Activated CD4-positive, CD25-positive, alpha-beta regulatory T cell treated with anti-CD3 and anti-CD28 coated beads, Interleukin-2, amount 50 U/mL, for 72 hours (primary cell): ENCODE data around the gene AKT1.
"Not testable (repeated sequence)": the region's sequence is repeated elsewhere in the genome, so short reads cannot be mapped to it uniquely, and the experiment has no call there.

Source experiments
- DNase-seq: peaks from one replicate; pipeline ENCODE4 v3.0.0; 2021

Gene AKT1

DNA sequence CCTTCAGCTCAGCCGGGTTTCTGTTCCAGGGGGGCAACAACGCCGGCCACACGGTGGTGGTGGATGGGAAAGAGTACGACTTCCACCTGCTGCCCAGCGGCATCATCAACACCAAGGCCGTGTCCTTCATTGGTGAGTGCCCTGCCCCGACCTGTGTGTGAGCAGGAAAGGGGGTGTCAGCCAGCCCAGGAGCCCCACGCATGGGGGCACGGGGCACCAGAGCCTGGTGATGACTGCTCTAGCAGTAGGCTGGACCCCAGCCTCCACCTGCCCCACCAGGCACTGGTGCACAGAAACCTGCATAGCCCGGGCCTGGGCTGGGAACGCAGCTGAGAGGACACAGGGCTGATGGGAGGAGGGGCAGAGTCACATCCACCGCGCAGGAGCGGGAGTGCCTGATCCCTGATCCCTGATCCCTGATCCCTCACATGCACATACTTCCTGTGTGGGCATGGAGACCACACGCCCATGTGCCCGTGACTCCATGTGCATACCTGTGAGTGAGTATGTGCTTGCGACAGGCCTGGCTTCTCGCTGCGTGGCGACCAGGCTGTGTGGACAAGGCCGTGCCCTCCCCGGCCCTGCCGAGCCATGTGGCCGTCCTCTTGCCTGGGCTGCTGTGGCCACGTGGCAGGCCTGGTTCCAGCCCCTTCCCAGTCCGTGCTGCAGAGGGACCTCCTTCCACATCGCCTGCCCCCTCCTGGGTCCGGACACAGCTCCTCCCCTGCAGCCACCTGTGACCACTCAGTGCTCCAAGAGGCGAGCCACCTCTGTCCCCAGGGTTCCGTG, 60.4 kb downstream of the AKT1 start:
- no peak for DNase-seq

DNA sequence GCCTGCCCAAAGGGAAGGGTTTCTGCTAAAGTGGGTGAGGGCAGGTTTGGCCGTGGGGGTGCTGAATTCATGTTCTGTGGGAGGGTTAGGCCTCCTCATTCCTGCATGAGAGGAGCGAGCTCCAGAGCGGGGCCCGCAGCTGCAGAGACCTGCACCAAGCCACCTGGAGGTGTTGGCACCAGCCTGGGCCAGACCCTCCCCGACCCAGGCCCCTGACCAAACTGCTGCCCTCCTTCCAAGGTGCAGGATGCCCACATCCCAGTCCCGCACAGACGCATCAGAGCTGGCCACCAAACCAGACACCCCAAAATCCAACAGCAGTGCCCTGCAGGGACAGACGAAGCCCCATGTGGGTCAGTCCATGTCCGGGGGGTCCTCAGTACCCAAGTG, 61.0 kb downstream of the AKT1 start:
- DNase-seq = no peak

DNA sequence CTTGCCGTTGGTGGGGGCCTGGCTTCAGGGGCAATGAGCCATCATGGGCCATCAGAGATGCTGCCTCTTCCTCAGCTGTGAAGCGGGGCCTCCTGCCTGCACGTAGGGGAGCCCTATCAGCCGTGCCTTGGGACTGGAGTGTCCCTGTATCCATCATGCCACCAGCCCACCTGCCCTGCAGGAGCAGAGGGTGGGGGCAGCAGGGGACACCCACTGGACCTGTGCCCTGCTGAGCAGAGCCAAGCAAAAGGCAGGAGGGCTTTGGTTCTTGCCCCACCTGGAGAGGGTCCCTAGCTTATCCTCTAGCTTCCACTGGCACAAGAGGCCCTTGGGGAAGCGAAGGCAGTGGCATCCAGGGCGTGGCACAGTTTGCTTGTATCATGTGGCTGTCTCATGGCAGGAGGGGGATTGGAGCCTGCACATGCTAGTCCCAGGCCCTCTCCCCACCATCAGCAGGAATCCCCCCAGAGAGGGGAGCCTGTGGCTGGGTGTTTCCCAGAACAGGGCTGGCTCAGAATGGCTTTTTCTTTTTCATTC, 61.4 kb downstream of the AKT1 start:
- no peak for DNase-seq

DNA sequence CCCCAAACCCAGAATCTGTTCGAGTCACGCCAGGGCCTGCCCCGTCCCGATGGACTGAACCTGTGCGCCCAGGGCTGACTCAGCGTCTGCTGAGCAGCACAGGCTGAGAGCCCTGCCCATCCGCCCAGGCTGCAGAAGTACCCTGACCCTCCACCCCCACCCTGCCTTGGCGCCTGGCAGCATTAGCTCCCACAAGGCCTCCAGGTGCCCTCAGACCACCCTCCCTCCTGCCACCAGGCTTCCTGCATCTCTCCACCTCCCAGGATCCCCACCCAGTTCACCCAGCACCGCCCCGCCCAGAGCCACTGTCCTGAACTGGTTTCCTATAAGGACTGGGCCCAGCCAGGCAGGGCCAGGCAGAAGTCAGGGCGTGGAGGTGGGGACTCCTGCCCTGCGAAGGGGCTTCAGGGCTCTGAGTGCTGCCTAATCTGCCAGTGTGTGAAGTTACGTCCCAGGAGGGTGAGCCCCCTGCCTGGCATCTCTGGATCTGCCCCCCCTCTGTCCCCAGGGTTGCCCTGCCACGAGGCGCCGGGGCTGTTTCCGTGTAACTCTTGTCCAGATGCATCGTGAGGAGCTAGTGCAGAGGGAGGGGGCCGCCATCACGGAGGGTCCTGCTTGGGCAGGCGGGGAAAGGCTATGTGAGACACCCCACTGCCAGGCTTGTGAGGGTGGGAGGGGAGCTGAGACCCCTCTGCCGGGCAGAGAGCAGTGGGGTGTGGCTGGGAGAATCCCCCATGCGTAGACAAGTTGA, 62.4 kb downstream of the AKT1 start:
- DNase-seq = no peak

DNA sequence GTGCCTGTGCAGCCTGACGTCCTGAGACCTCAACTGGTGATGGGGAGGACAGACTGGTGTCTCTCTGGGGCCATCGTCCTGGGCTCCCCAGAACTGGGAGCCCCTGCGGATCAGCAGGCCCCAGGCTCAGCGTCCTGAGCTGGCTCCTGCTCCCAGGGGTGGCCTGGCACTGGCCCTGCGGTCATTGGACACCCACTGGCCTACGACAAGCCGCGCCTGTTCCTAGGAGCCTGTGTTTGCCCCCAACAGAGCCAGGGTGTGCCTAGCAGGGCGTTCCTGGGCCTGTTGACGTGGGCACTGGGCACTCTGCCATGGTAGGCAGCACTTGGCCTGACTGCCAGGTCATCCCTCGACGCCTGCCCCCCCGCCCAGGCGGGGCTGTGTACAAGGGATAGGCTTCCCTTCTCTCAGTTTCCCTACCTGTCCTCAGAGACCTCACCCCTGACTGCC, 63.2 kb downstream of the AKT1 start:
- DNase-seq = no peak

DNA sequence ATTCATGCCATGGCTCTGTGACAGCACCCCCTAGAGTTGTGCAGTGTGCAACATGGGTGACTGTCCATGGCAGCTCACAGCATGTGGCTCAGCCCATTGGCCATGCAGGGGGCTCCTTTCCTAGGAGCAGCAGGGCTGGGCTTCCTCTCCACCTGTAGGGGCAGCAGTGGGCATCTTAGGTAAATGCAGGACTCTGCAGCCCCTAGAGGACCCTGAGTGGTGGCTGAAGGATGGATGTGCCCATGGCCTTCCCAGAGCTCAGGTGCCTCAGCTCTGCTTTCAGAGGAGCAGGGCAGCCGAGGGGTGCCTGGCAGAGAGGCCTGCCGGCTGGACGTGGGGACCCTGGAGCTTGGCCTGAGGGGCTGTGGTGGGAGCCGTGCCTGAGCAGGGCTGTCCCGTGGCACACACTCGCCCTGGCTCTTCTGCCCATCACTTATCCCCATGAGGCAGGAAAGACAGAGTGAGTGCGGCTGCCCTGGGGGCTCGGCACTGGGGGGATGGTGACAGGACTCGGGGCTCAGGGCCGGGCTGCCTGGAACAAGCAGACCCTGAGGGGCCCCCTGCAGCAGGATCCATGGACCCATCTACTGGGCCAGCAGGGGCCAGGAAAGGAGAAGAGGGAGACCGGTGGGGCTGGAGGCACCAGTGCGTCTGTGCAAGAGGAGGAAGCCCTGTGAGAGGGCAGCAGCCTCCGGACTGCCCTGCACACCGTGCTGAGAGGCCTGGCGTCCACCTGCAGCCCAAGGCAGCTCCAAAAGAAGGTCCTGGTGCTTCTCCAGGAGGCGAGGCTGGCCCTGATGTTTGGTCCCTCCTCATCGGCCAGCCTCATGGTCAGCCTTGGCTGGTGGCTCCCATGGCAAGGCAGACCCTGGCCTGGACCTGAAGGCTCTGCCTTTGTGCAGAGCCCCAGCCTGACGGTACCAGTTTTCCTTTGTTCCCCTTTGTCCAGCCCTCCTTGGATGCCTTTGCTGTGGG, 63.9 kb downstream of the AKT1 start:
- no peak for DNase-seq

DNA sequence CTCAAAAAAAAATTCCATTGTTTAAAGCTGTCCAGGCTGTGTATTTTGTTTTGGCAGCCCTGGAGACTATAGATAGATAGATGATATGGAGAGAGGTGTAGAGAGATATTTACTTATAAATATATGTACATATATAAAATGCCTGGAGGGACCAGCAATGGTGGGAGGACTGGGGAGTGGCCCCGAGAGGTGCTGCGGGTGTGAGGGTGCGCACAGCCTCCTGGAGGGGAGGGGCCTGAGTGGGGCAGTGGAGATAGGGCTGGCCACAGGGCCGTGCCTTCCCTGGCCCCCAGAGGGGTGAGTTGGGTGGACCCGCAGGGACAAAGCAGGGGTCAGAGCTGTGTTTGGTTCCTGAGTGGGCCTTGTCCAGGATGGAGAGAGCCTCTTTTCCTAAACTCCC, 65.1 kb downstream of the AKT1 start:
- DNase-seq = no peak

DNA sequence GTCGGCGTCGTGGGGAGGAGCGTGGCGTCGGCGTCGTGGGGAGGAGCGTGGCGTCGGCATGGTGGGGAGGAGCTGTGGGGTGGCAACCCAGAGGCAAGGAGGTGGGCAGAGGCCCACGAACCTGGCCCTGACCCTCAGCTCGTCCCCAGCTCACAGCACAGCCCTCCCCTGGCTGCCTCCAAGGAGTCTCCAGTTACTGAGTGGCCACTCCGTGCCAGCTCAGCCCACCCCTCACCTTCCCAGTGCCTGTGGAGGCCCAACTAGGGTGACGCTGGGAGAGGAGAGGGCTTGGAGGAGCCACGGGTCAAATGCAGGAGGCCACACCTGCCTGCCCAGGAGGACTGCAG, 65.7 kb downstream of the AKT1 start:
- no peak for DNase-seq

DNA sequence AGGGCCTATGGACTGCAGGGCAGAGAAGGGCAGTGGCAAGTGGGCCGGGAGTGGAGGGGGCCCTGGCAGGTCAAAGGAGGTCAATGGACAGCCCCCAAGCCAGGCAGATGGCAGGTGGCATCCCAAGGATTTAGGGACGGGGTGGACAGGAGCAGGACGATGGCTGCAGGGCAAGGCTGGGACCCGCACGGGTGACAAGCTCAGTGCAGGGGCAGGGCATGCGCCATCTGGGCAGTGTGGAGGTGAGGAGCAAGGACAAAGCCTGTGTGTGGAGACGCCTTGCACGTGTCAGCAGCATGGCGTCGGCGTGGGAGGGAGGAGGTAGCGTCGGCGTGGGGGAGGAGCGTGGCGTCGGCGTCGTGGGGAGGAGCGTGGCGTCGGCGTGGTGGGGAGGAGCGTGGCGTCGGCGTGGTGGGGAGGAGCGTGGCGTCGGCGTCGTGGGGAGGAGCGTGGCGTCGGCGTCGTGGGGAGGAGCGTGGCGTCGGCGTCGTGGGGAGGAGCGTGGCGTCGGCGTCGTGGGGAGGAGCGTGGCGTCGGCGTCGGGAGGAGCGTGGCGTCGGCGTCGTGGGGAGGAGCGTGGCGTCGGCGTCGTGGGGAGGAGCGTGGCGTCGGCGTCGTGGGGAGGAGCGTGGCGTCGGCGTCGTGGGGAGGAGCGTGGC, 66.2 kb downstream of the AKT1 start:
- DNase-seq = not testable (repeated sequence)

DNA sequence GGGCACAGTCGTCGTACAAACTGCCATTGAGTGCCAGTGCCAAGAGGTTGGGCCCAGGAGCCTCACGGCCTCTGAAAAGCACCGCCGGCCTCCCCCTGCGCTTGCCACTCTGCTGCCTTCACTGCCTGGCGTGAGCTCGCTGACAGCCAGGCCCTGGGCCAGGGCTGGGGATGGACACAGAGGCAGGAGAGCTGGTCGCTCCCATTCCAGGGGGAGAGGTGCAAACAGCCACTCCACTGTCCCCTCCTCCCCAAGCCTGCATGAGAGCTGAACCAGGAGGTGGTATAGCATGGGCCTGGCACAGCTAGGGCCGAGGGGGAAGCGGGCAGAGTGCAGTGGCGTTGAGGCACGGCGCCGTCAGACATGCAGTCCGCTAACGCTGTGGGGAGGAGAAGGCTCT, 66.9 kb downstream of the AKT1 start:
- DNase-seq = no peak

DNA sequence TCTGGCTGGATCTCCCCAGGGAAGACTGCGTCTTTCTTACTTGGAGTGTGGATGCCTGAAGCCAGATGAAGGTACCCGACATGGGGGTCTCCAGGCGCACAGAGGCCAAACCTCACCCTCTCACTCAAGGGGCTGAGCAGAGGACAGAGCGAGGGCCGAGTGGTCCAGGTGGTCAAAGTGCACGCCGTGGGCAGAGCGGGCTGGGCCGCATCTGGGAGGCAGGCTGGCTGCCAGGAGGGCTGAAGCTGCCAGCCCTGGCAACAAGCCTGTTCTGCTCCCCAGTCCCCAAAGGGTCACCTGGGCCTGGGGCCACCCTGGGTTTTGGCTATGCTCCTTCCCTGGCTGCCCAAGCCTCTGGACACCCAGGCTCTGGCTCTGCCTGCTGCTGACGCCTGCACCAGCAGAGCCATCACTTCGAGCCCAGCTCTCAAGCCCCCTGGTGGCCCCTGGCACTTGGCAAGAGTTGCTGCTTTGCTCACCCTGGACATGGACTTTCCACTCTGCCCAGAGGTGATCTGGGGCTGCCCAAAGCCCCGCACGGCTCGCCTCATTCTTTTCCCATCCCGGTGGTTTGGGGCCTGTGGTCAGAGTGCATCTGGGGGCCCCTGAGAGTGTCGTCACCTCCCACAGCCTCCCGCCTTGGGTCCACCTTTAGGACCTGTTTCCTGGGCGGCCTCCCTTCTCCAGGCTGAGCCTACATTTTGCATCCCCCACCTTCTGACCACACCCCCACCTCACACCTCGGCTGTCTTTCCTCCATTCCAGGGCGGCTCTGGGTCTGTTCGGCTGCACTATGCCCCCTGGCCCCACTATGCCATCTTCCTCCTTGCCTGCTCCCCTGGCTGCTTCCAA, 68.7 kb downstream of the AKT1 start:
- no peak for DNase-seq

DNA sequence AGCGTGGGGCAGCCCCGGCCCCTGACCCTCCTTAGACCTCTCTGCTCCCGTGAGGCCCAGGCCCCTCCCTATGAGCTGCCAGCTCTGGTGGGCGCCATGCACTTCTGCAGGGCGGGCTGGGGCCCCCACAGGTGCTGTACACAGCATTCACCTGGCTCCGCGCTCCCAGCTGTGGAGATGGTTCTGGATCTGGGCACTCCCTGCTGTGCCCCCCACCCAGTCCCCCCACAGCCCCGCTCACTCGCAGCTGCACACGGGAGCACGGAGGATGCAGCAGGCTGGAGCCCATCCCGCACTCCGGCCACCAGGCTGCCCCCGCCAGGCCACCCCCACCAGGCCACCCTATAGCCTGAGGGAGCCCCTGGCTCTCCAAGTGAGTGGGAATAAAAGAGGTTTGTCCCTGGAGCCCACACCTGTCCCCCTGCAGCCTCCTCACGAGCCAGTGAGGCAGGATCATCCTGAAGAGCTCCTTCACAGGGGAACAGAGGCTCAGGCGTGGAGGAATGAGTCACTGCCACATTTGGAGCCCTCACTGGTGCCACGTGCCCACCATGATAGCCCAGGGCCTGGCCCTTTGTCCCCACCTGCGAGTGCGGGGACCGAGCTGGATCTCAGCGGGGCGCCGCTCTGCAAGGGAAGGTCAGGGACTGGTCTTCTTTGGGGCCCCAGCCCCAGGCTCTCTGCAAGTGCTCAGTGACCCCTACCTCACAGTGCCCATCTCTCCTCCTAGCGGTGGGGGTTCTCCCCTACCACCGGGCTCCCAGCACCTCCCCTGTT, 69.6 kb downstream of the AKT1 start:
- no peak for DNase-seq

DNA sequence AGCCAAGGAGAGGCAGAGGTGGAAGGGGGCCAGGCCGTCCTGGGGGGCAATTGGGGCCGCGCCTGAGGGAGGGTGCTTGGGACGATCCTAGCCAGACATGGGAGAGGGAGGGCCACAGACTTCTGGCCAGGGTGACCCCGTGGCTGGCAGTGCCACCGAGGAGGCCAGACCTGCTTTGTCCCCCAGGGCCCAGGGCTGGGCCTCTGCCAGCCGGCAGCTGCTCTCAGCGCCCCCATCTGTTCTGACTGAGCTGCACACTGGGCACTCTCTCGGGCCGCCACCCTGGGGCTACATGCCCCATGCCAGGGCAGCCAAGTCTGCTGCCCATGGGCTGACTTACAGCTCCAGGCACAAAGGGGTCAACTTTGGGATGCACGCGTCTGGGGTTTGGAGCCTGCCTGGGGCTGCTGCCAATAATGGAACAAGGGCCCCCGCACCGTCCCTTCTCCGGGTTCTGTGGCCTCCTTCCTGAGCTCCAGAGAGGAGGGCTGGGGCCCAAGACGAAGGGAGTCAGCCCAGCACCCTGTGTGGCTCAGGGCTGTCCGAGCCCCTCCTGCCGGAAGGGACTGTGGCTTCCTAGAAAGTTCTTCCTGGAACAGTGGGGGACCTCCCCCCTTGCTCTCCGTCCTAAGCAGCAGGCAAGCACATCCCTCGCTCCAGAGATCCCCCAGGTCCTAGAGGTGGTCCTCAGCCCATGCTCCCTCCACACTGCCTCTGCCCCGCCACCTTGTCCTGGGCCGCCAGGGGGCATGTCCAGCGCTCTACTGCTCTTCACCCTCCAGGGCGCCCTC, 70.4 kb downstream of the AKT1 start:
- DNase-seq = no peak

DNA sequence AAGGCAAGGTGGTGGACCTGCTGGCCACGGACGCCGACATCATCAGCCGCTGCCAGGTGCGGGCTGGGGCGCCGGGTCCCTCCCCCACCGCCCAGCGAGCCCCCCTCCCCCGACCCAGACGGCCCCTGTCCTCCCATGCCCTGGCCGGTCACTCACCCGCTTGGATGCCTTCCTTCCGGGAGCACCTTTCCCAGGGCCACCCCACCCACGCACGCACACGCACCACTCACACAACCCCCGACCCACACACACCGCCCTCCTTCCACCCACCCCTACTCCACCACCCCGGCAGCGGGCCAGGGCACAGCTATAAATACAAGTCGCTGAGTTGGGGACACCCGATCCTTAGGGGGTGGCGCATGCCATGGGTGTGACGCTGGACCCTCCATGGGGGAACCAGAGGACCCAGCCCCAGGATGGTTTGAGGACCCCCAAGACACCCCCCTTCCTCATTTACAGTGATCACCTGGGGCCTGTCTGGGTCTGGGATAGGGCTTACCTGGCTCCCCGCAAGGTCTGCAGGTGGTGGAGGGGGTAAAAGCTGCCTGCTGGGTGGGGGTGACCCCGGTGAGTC, 71.1 kb downstream of the AKT1 start:
- DNase-seq = no peak

DNA sequence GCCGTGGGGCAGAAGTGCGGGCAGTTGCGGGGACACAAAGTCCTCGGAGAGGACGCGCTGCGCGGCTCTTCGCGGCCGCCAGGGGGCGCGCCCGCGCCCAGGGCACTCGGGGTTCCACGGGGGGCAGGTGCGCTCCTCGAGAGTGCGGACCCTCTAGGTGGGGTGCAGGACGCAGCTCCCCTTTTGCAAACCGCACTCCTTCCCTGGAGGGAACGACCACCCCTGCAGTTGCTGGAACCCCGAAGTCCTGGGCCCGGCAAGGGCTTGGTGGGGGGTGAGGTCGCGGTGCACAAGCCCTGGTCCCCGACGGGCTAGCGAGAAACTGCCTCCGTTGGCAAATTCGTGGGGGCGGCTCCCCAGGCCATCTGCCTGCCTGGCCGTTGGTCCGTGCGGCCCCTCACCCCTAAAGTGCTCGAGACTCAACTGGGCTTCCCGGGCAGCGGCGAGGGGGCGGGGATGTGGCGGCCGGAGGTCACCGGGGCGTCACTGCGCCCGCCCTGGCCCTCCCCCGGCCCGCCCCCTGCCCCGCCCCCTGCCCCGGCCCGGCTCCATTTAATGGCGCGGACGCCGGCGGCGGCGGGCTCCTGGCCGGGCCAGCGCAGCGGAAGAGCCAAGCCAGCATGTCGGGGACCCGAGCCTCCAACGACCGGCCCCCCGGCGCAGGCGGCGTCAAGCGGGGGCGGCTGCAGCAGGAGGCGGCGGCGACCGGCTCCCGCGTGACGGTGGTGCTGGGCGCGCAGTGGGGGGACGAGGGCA, 71.7 kb downstream of the AKT1 start, which contains the start of gene ADSS1:
TSS of gene ADSS1 (plus strand) at position 579 of the 756 bp plus-strand sequence. CDS start at position 621, 42 bp downstream.
- peak; percentile 73 for DNase-seq

DNA sequence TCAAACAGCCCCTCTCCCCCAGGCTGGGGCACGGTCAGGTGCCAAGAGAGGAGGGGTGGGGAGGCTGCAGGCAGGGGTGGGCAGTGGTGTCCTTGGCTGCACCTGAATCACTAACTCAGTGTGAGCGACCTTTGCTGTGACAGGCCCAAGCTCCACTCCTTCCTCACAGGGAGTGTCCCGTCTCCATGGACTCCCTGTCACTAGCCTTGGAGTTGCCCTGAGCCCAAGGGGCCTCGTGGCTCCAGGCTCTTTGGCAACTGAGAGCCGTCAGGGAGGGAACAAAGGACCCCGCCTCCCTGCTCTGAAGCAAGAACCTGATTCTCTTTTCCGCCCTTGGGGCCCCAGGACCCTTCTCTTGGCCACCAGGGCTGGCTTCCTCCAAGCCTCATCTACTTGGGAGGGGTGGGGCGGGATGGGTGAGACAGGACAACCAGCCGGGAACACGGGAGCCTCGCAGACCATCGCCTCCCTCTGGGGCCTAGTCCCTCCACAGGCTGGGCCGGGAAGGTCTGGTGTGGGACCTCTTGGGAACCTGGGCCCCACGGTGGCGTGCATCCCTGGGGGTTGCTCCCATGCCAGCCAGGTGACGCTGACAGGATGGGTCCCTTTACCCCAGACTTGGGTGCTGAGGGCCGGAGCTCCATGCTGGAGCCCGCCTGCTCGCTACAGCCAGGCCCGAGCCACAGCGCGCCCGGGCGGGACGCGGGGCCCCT, 72.5 kb downstream of the AKT1 start:
- DNase-seq = no peak

DNA sequence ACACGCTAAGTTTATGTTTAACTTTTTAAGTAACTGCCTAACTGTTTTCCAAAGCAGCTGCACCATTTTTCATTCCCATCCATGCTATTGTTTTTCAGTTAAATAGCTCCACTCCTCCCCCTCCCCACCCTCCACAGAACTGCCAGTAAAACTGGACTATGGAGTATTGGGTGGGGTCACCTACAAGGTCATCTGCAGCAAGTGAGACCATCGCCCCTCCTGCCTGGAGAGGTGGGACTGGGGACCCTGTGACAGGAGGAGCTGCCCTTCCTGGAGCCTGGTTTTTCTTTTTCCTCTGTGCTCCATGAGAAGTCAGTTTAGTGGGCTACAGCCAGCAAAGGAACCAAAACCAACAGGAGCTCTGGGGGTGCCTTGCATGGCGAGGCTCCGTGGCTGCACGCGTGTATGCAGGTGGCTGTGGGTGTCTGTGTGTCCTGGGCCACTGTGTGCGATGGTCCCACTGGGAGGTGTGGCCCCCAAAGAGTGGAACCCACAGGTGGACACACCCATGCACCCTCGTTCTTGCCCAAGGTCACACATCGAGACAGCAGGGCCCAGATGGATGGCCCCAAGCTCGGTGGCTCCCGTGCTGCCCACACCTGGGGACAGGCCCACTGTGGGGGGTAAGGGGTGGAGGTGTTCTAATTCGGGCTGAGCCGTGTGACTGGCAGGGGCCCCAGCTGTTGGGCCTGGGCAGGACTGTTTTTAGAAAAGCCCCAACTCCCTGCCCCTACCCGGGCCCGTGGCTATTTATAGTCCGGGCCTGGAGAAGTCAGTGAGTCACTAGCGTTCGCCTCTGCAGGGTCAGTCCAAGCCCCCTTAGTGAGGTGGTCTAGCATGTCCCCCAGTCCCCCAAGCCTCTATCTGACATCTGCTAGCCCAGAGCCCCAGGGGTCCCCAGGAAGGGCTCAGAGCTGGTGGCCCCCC, 73.8 kb downstream of the AKT1 start:
- DNase-seq = no peak
